HG02885 (cell line): ENCODE measurements around the gene PPFIBP1.
"Not testable (repeated sequence)": the region's sequence is repeated elsewhere in the genome, so short reads cannot be mapped to it uniquely, and the experiment has no call there.

ENCODE experiments used
- ATAC-seq: cut with Tn5 transposase; IDR thresholded peaks from one replicate; pipeline ENCODE4 v1.9.1; 2021; ENCODE audit warnings: mild to moderate bottlenecking; ENCODE audit not compliant: unreplicated experiment, poor library complexity

PPFIBP1 gene

GRCh38 chr12:27583057-27583797 is 59.2 kb downstream of the PPFIBP1 start:
- ATAC-seq: no peak

- no peak for ATAC-seq
Measured at GRCh38 chr12:27583981-27584380, 60.0 kb downstream of the PPFIBP1 start.

- ATAC-seq: no peak
Measured at GRCh38 chr12:27585739-27586265, 61.8 kb downstream of the PPFIBP1 start.

- ATAC-seq: not testable (repeated sequence)
Measured at GRCh38 chr12:27588075-27588730, 64.2 kb downstream of the PPFIBP1 start.

- ATAC-seq: no peak
Measured at GRCh38 chr12:27588776-27589175, 64.8 kb downstream of the PPFIBP1 start.

- ATAC-seq: no peak
Measured at GRCh38 chr12:27589419-27589818, 65.4 kb downstream of the PPFIBP1 start.

- ATAC-seq: not testable (repeated sequence)
Measured at GRCh38 chr12:27591698-27592097, 67.7 kb downstream of the PPFIBP1 start.

- no peak for ATAC-seq
Measured at GRCh38 chr12:27592548-27592947, 68.5 kb downstream of the PPFIBP1 start.

- ATAC-seq: no peak
Measured at GRCh38 chr12:27593266-27593665, 69.3 kb downstream of the PPFIBP1 start.

GRCh38 chr12:27595231-27595642 is 71.2 kb downstream of the PPFIBP1 start:
- no peak for ATAC-seq

GRCh38 chr12:27598866-27599265 is 74.9 kb downstream of the PPFIBP1 start:
- ATAC-seq: not testable (repeated sequence)

- not testable (repeated sequence) for ATAC-seq
Measured at GRCh38 chr12:27601056-27601828, 77.2 kb downstream of the PPFIBP1 start.

- no peak for ATAC-seq
Measured at GRCh38 chr12:27602516-27602915, 78.5 kb downstream of the PPFIBP1 start.

- no peak for ATAC-seq
Measured at GRCh38 chr12:27604431-27604830, 80.4 kb downstream of the PPFIBP1 start.

GRCh38 chr12:27606986-27607385 is 83.0 kb downstream of the PPFIBP1 start:
- ATAC-seq: no peak

GRCh38 chr12:27607591-27607990 is 83.6 kb downstream of the PPFIBP1 start:
- no peak for ATAC-seq

GRCh38 chr12:27608890-27609289 is 84.9 kb downstream of the PPFIBP1 start:
- no peak for ATAC-seq

- no peak for ATAC-seq
Measured at GRCh38 chr12:27610374-27610773, 86.4 kb downstream of the PPFIBP1 start.

- ATAC-seq: no peak
Measured at GRCh38 chr12:27614386-27614785, 90.4 kb downstream of the PPFIBP1 start.

GRCh38 chr12:27614866-27615265 is 90.9 kb downstream of the PPFIBP1 start:
- no peak for ATAC-seq
